GM13977 (cell line): ENCODE data around the gene FILIP1L.

Experiments used
- DNase-seq: peaks from one replicate; pipeline ENCODE4 v3.0.0; 2012; ENCODE audit warnings: low spot score
- in situ Hi-C: fragments of 300-500 bp; cut with MboI; formaldehyde crosslinking; loops from one replicate; pipeline ENCODE4 v1.12.0; 2022; ENCODE audit warnings: low sequenced_read_pairs, low pct_unique_long_range_greater_than_20kb, mixed read lengths, inconsistent platforms; ENCODE audit not compliant: unreplicated experiment
- TF ChIP-seq, protein P1 (sequence below): IDR thresholded peaks from 2 replicates; pipeline ENCODE4 v1.5.1; 2012; ENCODE audit warnings: mild to moderate bottlenecking, control low read depth; ENCODE audit not compliant: insufficient read depth; ENCODE audit errors: extremely low read depth, missing control alignments

FILIP1L gene

GRCh38 chr3:99869621-99870020, 244.7 kb downstream of the FILIP1L start:
- in situ Hi-C loops = no loop called here
- TF ChIP-seq, protein P1, sequence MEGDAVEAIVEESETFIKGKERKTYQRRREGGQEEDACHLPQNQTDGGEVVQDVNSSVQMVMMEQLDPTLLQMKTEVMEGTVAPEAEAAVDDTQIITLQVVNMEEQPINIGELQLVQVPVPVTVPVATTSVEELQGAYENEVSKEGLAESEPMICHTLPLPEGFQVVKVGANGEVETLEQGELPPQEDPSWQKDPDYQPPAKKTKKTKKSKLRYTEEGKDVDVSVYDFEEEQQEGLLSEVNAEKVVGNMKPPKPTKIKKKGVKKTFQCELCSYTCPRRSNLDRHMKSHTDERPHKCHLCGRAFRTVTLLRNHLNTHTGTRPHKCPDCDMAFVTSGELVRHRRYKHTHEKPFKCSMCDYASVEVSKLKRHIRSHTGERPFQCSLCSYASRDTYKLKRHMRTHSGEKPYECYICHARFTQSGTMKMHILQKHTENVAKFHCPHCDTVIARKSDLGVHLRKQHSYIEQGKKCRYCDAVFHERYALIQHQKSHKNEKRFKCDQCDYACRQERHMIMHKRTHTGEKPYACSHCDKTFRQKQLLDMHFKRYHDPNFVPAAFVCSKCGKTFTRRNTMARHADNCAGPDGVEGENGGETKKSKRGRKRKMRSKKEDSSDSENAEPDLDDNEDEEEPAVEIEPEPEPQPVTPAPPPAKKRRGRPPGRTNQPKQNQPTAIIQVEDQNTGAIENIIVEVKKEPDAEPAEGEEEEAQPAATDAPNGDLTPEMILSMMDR = no peak

DNA sequence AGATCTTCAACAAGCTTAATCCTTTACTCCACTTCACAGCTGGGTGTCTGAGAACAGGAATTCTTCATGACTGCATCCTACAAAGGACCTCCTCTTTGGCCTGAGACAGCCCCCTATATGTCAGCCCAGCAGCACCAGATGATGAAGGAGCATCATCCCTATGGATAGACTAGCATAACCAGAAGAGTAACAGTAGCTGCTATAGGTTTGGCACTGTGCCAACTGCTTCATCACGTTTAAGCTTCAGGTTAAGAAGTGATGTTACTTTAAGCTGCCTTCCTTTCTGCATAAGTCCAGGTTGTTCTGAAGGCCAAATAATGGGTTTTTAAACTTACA, 246.0 kb downstream of the FILIP1L start:
- TF ChIP-seq, protein P1 = no peak
- no peak for DNase-seq
- in situ Hi-C loops = no loop called here

More at GRCh38 chr3:99869621-99870020, 244.7 kb downstream of the FILIP1L start:
- DNase-seq = no peak

DNA sequence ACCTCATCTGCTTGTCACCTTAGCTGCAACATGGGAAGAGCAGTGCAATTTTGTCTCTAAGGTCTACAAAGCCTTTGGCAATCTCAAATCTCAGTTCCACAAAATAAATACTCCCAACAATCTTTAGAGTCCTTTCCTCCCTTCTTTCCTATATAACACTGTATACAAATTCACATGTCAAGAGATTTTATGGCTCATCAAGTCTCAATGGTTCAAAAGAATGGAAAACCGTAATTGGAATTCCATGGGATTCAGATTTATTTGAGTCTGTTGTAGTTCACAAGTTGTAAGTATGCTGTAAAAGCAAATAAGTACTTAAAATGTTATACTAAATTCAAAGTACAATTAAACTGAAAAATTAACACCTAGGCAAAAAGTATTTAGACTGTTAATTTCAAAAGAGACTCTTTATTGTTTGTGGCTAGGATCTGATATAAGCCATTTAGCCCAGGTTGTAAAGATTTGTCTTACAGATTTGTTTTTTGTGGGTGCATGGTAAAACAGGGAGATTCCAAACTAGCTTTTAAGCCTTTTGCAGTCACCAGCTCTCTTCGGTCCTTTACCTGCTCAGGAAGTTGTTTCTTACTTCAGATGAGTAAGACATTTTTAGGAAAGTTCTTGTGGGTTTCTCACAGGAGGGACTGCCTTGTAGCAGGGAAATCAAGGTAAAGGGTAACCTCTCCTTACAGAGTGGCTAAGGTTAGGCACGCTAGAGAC, 246.5 kb downstream of the FILIP1L start:
- in situ Hi-C loops = no loop called here
- TF ChIP-seq, protein P1 = no peak
- DNase-seq = no peak

DNA sequence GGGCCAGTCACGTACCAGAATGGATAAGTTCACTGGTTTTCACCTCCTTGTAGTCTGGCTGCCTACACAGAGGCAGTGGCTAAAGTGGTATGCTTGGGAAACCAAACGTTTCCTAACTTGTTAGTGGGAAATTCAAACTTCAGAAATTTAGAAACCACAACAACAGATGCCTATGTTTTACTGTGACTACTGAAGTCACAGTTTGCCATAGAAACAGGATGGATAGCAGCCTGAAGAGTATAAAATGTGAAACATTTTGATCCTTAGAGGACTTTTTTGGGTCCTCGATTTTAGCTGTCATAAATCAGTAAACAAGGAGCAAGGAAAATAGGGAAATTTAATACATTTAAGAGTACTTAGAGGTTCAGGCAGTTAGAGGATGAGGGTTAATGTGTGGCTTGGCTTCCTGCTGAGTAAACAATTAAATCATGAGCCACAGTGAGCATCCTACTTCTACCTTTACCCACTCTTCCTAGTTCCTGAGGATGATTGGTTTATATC, 248.0 kb downstream of the FILIP1L start:
- DNase-seq = no peak
- in situ Hi-C loops = no loop called here
- TF ChIP-seq, protein P1 = no peak

DNA sequence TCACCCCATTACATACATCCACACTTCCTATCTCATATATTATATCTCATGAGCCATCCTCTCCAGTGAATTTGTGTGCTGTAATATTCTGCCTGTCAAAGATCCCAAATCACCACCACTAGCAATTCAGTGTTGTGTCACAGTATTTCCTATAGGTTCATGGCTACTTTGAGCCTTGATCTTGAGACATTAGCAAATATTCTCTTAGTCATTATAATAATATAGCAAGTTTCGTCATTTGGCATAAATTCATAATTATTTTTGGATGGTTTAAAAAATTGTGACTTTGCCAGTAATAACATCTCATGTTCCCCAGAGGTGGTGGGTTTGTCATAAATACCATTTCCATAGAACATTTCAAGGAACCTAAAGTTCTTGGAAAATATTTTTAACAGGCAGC, 249.0 kb downstream of the FILIP1L start:
- TF ChIP-seq, protein P1 = no peak
- DNase-seq = no peak
- in situ Hi-C loops = no loop called here

DNA sequence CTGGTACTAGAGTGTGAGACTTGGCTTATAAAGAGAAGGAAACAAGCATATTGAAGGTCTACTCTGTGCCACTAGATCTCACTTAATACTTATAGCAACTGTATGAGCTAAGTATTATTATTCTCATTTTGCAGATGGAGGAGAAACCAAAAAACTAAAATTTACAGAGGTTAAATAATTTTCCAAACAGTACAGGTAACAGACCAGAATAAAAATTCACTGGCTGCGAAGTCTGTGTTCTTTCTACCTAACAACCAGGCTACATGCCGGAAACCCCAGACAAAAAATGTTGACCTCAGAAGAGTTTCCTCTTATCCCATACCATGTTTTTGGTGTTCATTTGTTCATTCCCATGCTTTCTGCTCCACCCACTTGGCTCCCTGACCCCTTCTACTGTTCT, 250.0 kb downstream of the FILIP1L start:
- DNase-seq = no peak
- TF ChIP-seq, protein P1 = no peak
- in situ Hi-C loops = no loop called here
